Thyroid gland (tissue), 4 donors: ENCODE data around the gene RSRC1. TPM values are rescaled to one million over a fixed set of nuclear protein-coding genes. Genes with fewer than 3 reads are reported as not detected.
A peak's percentile ranks its signal among the peaks of the same experiment; 100 is the strongest.

Experiments used
- DNase-seq, 2 donors: peaks; one replicate each; pipeline ENCODE4 v3.0.0-alpha.2; 2019
- H3K27ac ChIP-seq, 3 donors: fragments of 200-600 bp; sonication (generic); 1 replicate in 2 of 3; 2 replicates in 1 of 3; pipeline ENCODE4 v1.5.1; 2016 to 2019; ENCODE audit warnings: mild to moderate bottlenecking in 1 of 3, moderate library complexity in 1 of 3
- H3K27me3 ChIP-seq: fragments of 200-600 bp; sonication (generic); one replicate; pipeline ENCODE4 v1.5.1; 2019
- H3K36me3 ChIP-seq, 2 donors: fragments of 200-600 bp; sonication (generic); one replicate each; pipeline ENCODE4 v1.5.1; 2016 to 2019
- H3K4me1 ChIP-seq, 2 donors: fragments of 200-600 bp; sonication (generic); one replicate each; pipeline ENCODE4 v1.5.1; 2017 to 2019
- H3K4me3 ChIP-seq, 3 donors: fragments of 200-600 bp; sonication (generic); replicated peaks in 1 of 3; 1 replicate in 2 of 3; 2 replicates in 1 of 3; pipeline ENCODE4 v1.5.1; 2016; ENCODE audit warnings: mild to moderate bottlenecking in 1 of 3
- H3K9me3 ChIP-seq: fragments of 200-600 bp; sonication (generic); one replicate; pipeline ENCODE4 v1.5.1; 2017
- POLR2A ChIP-seq, 2 donors: fragments of 450-650 bp; IDR thresholded peaks; one replicate each; pipeline ENCODE4 v1.6.1; 2017; ENCODE audit warnings: antibody characterized with exemption in 2 of 2, mild to moderate bottlenecking in 2 of 2, moderate library complexity in 1 of 2
- WGBS, 2 donors: methylation state at CpG; one replicate each; pipeline ENCODE4 v1.1.5; 2017; 5-methylcytosine and 5-hydroxymethylcytosine counted together
- intact Hi-C: fragments of 100-400 bp; cut with DNase I; formaldehyde crosslinking; loops from one replicate; pipeline ENCODE4 v1.15.1; 2023
- total RNA-seq, 4 donors: library from RNA; depleted of rRNA; stranded (reverse); fragments of >200 nt; gene quantifications; one replicate each; pipeline ENCODE4 v1.2.3, GENCODE V29; 2016
- TF ChIP-seq, protein P1 (sequence below), 6 experiments: fragments of 200-600 bp in 3 of 6; fragments of 450-650 bp in 3 of 6; sonication (generic) in 3 of 6; IDR thresholded peaks; one replicate each; pipeline ENCODE4 v1.5.1; 2016 to 2019; ENCODE audit warnings: antibody characterized with exemption in 6 of 6, mild to moderate bottlenecking in 2 of 6, inconsistent platforms in 1 of 6, moderate library complexity in 1 of 6

RSRC1 gene
- total RNA-seq, 4 donors from 2014 or later: 51.7 to 65.4 (median 59.9) TPM

- no peaks in the 10 kb centered on the region for H3K4me1 ChIP-seq
- no peak for DNase-seq
- H3K27me3 ChIP-seq: no peaks in the 10 kb centered on the region
- no peaks in the 10 kb centered on the region for H3K36me3 ChIP-seq
- H3K4me3 ChIP-seq: no peak overlapping the region
- TF ChIP-seq, protein P1, sequence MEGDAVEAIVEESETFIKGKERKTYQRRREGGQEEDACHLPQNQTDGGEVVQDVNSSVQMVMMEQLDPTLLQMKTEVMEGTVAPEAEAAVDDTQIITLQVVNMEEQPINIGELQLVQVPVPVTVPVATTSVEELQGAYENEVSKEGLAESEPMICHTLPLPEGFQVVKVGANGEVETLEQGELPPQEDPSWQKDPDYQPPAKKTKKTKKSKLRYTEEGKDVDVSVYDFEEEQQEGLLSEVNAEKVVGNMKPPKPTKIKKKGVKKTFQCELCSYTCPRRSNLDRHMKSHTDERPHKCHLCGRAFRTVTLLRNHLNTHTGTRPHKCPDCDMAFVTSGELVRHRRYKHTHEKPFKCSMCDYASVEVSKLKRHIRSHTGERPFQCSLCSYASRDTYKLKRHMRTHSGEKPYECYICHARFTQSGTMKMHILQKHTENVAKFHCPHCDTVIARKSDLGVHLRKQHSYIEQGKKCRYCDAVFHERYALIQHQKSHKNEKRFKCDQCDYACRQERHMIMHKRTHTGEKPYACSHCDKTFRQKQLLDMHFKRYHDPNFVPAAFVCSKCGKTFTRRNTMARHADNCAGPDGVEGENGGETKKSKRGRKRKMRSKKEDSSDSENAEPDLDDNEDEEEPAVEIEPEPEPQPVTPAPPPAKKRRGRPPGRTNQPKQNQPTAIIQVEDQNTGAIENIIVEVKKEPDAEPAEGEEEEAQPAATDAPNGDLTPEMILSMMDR (IDR thresholded peaks at IDR 0.05): no peak
- TF ChIP-seq POLR2A (IDR thresholded peaks at IDR 0.05): no peak
- intact Hi-C loops: loop anchor here (10.0 kb wide), 1 partner anchor 816 kb away; no protein-coding TSS in a partner anchor
- H3K9me3 ChIP-seq: no peaks in the 10 kb centered on the region
- no peak overlapping the region for H3K27ac ChIP-seq
These were observed 321.1 kb downstream of the RSRC1 start for GRCh38 chr3:158430968-158431367.

DNA sequence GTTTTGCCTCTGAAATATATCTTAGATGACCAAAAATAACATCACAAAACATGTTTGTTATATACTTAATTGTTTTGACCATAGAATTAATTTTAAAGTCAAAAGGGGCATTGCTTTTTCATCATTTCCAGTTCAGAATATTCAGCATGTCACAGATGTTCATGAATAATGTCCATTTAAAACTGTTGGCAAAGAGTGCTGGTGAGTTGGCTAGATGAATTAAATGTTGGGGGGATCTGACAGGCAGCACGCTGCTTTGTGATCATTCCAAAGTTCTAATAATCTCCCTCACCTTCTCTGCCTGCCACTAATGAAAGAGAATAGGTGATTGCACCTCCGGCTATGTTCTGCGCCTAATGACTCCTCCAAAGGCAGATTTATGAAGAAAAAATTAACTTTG lies 321.9 kb downstream of the RSRC1 start:
- no peaks in the 10 kb centered on the region for H3K27me3 ChIP-seq
- no peak for DNase-seq
- no peaks in the 10 kb centered on the region for H3K36me3 ChIP-seq
- 96% methylated on average over 3 of the region's 3 CpGs for WGBS, 2 donors
- H3K27ac ChIP-seq: no peak overlapping the region
- intact Hi-C loops: loop anchor here (10.0 kb wide), 1 partner anchor 817 kb away; no protein-coding TSS in a partner anchor
- no peaks in the 10 kb centered on the region for H3K4me1 ChIP-seq
- TF ChIP-seq POLR2A (IDR thresholded peaks at IDR 0.05): no peak
- TF ChIP-seq, protein P1 (IDR thresholded peaks at IDR 0.05): no peak
- H3K4me3 ChIP-seq: no peak overlapping the region
- no peaks in the 10 kb centered on the region for H3K9me3 ChIP-seq

DNA sequence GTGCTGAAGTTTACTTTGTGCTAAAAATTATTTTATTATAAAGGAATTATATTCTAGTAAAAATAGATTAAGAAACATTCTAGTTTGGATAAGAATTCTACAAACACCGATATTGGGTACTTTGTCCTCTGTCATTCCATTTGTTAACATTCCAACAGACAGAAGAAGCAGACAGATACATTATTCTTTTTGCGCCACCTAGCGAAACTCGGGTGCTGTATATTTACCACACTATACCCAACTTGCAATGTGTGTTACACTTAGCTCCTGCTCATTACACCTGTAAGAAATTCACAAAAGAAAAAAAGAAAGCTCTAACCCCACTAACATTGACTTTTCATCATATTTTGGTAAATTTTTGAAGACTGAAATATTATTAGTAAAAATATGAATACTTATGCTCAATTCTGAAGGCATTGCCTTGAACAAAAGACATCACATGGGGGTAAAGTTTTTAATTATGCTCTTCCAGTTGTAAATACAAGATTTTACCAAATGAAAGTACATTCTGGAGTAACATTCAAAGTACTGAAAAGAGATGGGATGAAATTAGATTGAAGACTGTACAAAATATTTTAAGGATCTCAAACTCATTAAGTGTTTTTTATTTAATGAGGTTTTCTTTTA lies 324.6 kb downstream of the RSRC1 start:
- Histone ChIP-seq H3K9me3 (no peaks in the 10 kb centered on the region), H3K27me3 (no peaks in the 10 kb centered on the region), H3K27ac (no peak overlapping the region), H3K4me3 (no peak overlapping the region), H3K4me1 (no peaks in the 10 kb centered on the region), H3K36me3 (no peaks in the 10 kb centered on the region)
- intact Hi-C loops: loop anchor here (10.0 kb wide), 1 partner anchor 820 kb away; no protein-coding TSS in a partner anchor
- WGBS, 2 donors: 2 to 7% methylated on average over 4 of the region's 4 CpGs
- peak; percentile 48 to 58 for DNase-seq
- TF ChIP-seq, protein P1 (IDR thresholded peaks at IDR 0.05): peak; percentile 28 to 73 (median 60)
- TF ChIP-seq POLR2A (IDR thresholded peaks at IDR 0.05): no peak

- no peak for DNase-seq
- TF ChIP-seq, protein P1 (IDR thresholded peaks at IDR 0.05): no peak
- no peak for TF ChIP-seq POLR2A (IDR thresholded peaks at IDR 0.05)
- no peaks in the 10 kb centered on the region for H3K9me3 ChIP-seq
- no peak overlapping the region for H3K27ac ChIP-seq
- H3K36me3 ChIP-seq: no peaks in the 10 kb centered on the region
- intact Hi-C loops: no loop called here
- no peaks in the 10 kb centered on the region for H3K4me1 ChIP-seq
- no peak overlapping the region for H3K4me3 ChIP-seq
- 92 to 95% methylated on average over 1 of the region's 1 CpG for WGBS, 2 donors
- H3K27me3 ChIP-seq: no peaks in the 10 kb centered on the region
These were observed 333.7 kb downstream of the RSRC1 start for GRCh38 chr3:158443632-158444031.

- intact Hi-C loops: no loop called here
- DNase-seq: no peak
These were observed 337.5 kb downstream of the RSRC1 start for GRCh38 chr3:158447408-158447807.

More at GRCh38 chr3:158447408-158447807, 337.5 kb downstream of the RSRC1 start:
- H3K4me3 ChIP-seq: no peak overlapping the region
- TF ChIP-seq, protein P1 (IDR thresholded peaks at IDR 0.05): no peak
- TF ChIP-seq POLR2A (IDR thresholded peaks at IDR 0.05): no peak
- no peaks in the 10 kb centered on the region for H3K9me3 ChIP-seq
- no peaks in the 10 kb centered on the region for H3K36me3 ChIP-seq
- H3K27me3 ChIP-seq: no peaks in the 10 kb centered on the region
- no peak overlapping the region for H3K27ac ChIP-seq
- no peaks in the 10 kb centered on the region for H3K4me1 ChIP-seq
